Measurements from ENCODE around the gene NUDT8. TPM values are rescaled to one million over a fixed set of nuclear protein-coding genes. Genes with fewer than 3 reads are reported as not detected.

Gene NUDT8
- total and polyA plus RNA-seq, 9 of the 15 experiments (the other 6 are each of a cell fraction or from before 2014, with no cell fraction given), result 0.23 to 27.8 (median 5.0) TPM

- no peak for TF ChIP-seq HNRNPK (IDR thresholded peaks at IDR 0.05; ENCODE audit: low read depth, low read length, poor library complexity, severe bottlenecking)
- TF ChIP-seq TFAP4 (CRISPR knock-in tag; IDR thresholded peaks at IDR 0.05; ENCODE audit: borderline replicate concordance), result peak; percentile 92
- TF ChIP-seq ARID2 (IDR thresholded peaks at IDR 0.05), result no peak
- TF ChIP-seq ZNF24 (IDR thresholded peaks at IDR 0.05), result peak; percentile 12; the same call in 1 of the 2 replicates
- TF ChIP-seq CHD2 (IDR thresholded peaks at IDR 0.05; ENCODE audit: low read depth, low read length), result no peak
Observed at GRCh38 chr11:67583247-67584204, 46.2 kb downstream of the NUDT8 start, which contains the start of gene GSTP1 (continued).

- peaks cover 43% of the 10 kb centered on the region for H3K79me2 ChIP-seq (ENCODE audit: control insufficient read depth, insufficient read depth, low read length)
- peaks cover 33 to 61% of the 10 kb centered on the region in 2 experiments for H3K4me1 ChIP-seq (replicated peaks in 1 of 2; ENCODE audit: control insufficient read depth in 2 of 2, insufficient read depth in 2 of 2, low read length in 2 of 2)
- H4K20me1 ChIP-seq (replicated peaks; ENCODE audit: control insufficient read depth, insufficient read depth, low read length), result peaks cover 14% of the 10 kb centered on the region; the same call in 1 of the 2 replicates
- intact Hi-C loops (cut with micrococcal nuclease), result loop anchor here (2.0 to 5.0 kb wide), 4 partner anchors 75 to 230 kb away; partner anchors contain the start of genes CDK2AP2, PITPNM1, POLD4 and PPP1CA
- H2AFZ ChIP-seq (ENCODE audit: low read depth, low read length), result peak overlapping the region; percentile 92
- peak overlapping the region; percentile 89; the same call in 2 of the 3 replicates for H3K27ac ChIP-seq (ENCODE audit: extremely low read depth, low read depth, low read length)
- peaks cover 5% of the 10 kb centered on the region for H3K9me1 ChIP-seq (ENCODE audit: control insufficient read depth, insufficient read depth, low read length)
- H3K9me3 ChIP-seq (replicated peaks; ENCODE audit: control insufficient read depth, insufficient read depth, low read depth, low read length), result no peaks in the 10 kb centered on the region
- no peaks in the 10 kb centered on the region for H3K27me3 ChIP-seq (ENCODE audit: control insufficient read depth in 2 of 2, insufficient read depth in 2 of 2, low read length in 2 of 2)
- 61% methylated on average over 4 of the region's 4 CpGs for WGBS (ENCODE audit: insufficient coverage, low coverage, missing lambda C conversion rate)
- no peak for DNase-seq (ENCODE audit: extremely low read depth in 1 of 4, low spot score in 3 of 4)
- H3K9ac ChIP-seq (ENCODE audit: insufficient read depth in 1 of 2, low read depth in 2 of 2, low read length in 2 of 2), result peak overlapping the region in 1 of 2 experiments; percentile 71; a peak in 2 of 4 replicates
- no peak for ATAC-seq
- H3K4me3 ChIP-seq, result 0 out of 2 replicates have a peak overlapping the region, but pooled peaks have one; percentile 62
- in situ Hi-C loops (cut with MboI), result no loop called here
- TSS peak; percentile 81 for BruUV-seq (replicated peaks)
- ChIA-PET CTCF (ENCODE audit: low intra/inter-chr PET ratio) (interaction anchor here (0.7 kb wide), 1 partner anchor 8 kb away, joined by 3 read pairs; no protein-coding TSS in a partner anchor), POLR2A (interaction anchor here (0.6 to 2.8 kb wide), 9 partner anchors 9 to 180 kb away, joined by 3 to 21 read pairs (median 3); partner anchors contain the start of genes AIP and PPP1CA)
- peaks cover 28% of the 10 kb centered on the region for H3K36me3 ChIP-seq (ENCODE audit: control insufficient read depth, insufficient read depth, low read length)
- peak overlapping the region; percentile 83 for H3K4me2 ChIP-seq (ENCODE audit: insufficient read depth, low read length)
- TF ChIP-seq CEBPG (CRISPR knock-in tag; IDR thresholded peaks at IDR 0.05) (no peak), CEBPG (tag; conservative IDR thresholded peaks at IDR 0.05 in 1 of 2, IDR thresholded peaks at IDR 0.05 in 1 of 2) (0 out of 4 replicates have a peak, but pooled peaks of 1 of the 2 experiments have one; percentile 47), MAFK (IDR thresholded peaks at IDR 0.05; ENCODE audit: low read length) (no peak), ATF3 (IDR thresholded peaks at IDR 0.05) (peak; percentile 40; the same call in 1 of the 2 replicates), ATF3 (CRISPR knock-in tag; conservative IDR thresholded peaks at IDR 0.05) (no peak)
- no peak for FAIRE-seq
Observed at GRCh38 chr11:67582011-67582410, 47.7 kb downstream of the NUDT8 start.

Data from K562 (cell line).